ENCODE measurements around the gene FAM114A1. TPM values are rescaled to one million over a fixed set of nuclear protein-coding genes. Genes with fewer than 3 reads are reported as not detected.
A peak's percentile ranks its signal among the peaks of the same experiment; 100 is the strongest.

Gene FAM114A1
- total and polyA plus RNA-seq, 2 of the 8 experiments (the other 6 are each of a cell fraction or from before 2014, with no cell fraction given) = 9.5 to 12.0 TPM

DNA sequence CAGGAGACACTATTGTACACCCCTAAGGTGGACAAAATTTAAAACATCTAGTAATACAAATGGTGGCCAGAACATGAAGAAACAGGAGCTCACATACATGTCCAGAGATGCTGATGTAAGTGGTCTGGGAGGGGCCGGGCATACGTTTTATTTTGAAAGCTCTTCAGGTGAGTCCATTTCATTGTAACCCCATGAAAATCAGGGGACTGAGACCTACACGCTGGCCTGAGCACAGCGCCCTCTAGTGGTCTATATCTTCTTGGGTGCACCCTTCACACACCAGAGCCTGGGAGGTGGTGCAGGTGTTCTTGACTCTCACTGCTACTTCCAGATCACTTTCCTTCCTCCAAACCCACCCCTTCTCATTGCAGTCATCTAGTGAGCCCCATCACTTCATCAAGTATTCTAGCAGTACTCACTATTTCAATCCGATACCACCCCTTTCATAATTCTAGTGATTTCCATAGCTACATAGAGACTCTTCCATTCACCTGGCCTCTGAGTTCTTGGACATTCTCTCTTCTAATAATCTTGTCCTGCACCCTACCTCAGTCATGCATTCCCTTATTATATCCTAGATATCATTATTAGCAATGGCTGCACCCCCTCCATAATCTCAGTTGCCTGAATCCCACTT is 6.7 kb upstream of the FAM114A1 start (continued):
- TF ChIP-seq CBX5 (IDR thresholded peaks at IDR 0.05; ENCODE audit: low read depth, low read length) (no peak), HDAC2 (IDR thresholded peaks at IDR 0.05; ENCODE audit: borderline replicate concordance in 1 of 2, low read depth in 2 of 2, low read length in 2 of 2) (no peak), MAFK (IDR thresholded peaks at IDR 0.05; ENCODE audit: low read depth, low read length) (no peak), BCL11A (IDR thresholded peaks at IDR 0.05; ENCODE audit: low read depth in 2 of 2, low read length in 2 of 2) (no peak), CREB1 (IDR thresholded peaks at IDR 0.05) (peak; percentile 48; the same call in 1 of the 2 replicates), FOSL1 (IDR thresholded peaks at IDR 0.05; ENCODE audit: insufficient read depth, low read depth, low read length) (no peak), YY1 (IDR thresholded peaks at IDR 0.05; ENCODE audit: low read depth, low read length) (no peak), SIX5 (IDR thresholded peaks at IDR 0.05; ENCODE audit: low read depth, low read length) (no peak), KDM4A (IDR thresholded peaks at IDR 0.05; ENCODE audit: low read depth, low read length, severe bottlenecking) (no peak), RAD21 (IDR thresholded peaks at IDR 0.05 in 1 of 2, conservative IDR thresholded peaks at IDR 0.05 in 1 of 2; ENCODE audit: low read depth in 2 of 2, low read length in 2 of 2) (peak; percentile 49 to 64)
- TF ChIP-seq, protein P1, sequence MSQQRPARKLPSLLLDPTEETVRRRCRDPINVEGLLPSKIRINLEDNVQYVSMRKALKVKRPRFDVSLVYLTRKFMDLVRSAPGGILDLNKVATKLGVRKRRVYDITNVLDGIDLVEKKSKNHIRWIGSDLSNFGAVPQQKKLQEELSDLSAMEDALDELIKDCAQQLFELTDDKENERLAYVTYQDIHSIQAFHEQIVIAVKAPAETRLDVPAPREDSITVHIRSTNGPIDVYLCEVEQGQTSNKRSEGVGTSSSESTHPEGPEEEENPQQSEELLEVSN (IDR thresholded peaks at IDR 0.05) = no peak

Measured in H1 (cell line).